Femur (tissue), 1 donor: ENCODE results near the gene MS4A8.

Experiments
- DNase-seq: peaks from one replicate; pipeline ENCODE4 v3.0.0-alpha.2; 2017

MS4A8 gene

GRCh38 chr11:60765355-60765754 is 65.9 kb downstream of the MS4A8 start:
- DNase-seq = no peak
